ENCODE results near the gene NUFIP1.
"Not testable (repeated sequence)": the region's sequence is repeated elsewhere in the genome, so short reads cannot be mapped to it uniquely, and the experiment has no call there.

Gene NUFIP1

GRCh38 chr13:44969551-44970484 lies 19.5 kb downstream of the NUFIP1 start:
- DNase-seq (ENCODE audit: low spot score): peak; percentile 15

- DNase-seq (ENCODE audit: low spot score): no peak
These were observed 20.8 kb downstream of the NUFIP1 start for GRCh38 chr13:44968434-44968815.

GRCh38 chr13:44967704-44968433 lies 21.4 kb downstream of the NUFIP1 start:
- no peak for DNase-seq (ENCODE audit: low spot score)

DNA sequence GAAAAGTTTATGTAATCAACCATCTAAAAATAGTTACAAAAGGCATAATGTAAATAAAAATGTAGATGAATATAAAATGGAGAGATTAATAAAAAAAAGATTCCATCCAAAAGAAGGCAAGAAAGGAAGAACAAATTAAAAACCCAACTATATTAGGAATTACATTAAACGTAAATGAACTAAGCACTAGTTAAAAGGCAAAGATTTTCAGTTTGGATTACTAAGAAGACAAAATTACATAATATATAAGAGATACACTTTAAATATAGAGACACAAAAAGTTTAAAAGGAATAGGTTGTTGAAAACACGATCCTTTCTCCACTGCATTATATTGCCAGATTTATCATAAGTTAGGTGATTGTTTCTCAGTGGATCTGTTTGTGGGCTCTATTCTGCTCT lies 27.3 kb downstream of the NUFIP1 start:
- no peak for DNase-seq (ENCODE audit: low spot score)

DNA sequence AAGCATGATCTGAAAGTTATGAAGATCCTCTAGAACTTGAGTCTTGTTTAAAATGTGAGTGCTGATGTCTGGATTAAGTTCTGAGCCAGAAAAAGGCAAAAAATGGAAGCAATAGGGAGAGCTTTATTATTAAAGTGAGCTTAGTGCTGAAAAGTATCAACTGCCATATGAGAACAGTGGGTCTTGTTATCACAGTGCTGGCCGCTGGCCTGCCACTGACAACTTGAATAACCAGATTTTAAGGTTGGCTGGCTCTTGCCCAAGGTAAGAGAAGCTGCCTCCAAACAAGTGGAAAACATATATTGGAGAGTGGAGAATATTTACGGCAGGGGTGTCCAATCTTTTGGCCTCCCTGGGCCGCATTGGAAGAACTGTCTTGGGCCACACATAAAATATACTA lies 33.9 kb downstream of the NUFIP1 start:
- no peak for DNase-seq (ENCODE audit: low spot score)

GRCh38 chr13:44954224-44954623 lies 35.0 kb downstream of the NUFIP1 start:
- DNase-seq (ENCODE audit: low spot score): no peak

DNA sequence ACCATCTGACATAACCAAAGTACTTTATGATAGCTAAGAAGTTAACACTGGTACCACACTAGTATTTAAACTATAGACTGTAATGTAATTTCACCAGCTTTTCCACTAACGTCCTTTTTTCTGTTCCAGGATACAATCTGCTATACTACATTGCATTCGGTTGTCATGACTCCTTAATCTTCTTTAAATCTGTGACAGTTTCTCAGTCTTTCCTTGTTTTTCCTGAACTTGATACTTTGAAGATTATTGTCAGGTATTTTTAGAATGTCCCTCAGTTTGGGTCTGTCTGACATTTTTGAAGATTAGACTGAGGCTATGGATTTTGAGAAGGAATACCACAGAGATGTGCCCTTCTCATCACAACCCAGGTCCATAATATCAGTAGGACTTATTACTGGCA lies 36.6 kb downstream of the NUFIP1 start:
- DNase-seq (ENCODE audit: low spot score): no peak

DNA sequence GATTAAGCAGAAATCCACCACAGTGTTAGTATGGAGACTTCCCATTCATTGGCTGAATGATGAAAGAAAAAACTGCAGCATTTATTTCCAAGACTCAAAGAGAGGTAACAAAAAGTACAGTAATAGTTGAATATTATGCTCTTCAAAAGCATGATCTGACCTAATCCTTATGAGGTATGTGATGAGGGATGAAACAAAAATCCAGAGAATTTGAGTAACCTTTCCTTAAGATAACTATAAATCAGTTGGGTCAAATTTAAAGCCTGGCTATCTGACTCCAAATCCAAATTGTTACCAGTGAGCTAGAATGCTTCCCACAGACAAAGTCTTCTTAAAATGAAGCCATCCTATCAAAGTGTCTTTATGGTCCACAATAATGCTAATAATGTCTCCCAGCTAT lies 38.1 kb downstream of the NUFIP1 start:
- DNase-seq (ENCODE audit: low spot score): no peak

- not testable (repeated sequence) for DNase-seq (ENCODE audit: low spot score)
These were observed 45.9 kb downstream of the NUFIP1 start for GRCh38 chr13:44943411-44943810.

- no peak for DNase-seq (ENCODE audit: low spot score)
These were observed 50.4 kb downstream of the NUFIP1 start for GRCh38 chr13:44938854-44939253.

DNA sequence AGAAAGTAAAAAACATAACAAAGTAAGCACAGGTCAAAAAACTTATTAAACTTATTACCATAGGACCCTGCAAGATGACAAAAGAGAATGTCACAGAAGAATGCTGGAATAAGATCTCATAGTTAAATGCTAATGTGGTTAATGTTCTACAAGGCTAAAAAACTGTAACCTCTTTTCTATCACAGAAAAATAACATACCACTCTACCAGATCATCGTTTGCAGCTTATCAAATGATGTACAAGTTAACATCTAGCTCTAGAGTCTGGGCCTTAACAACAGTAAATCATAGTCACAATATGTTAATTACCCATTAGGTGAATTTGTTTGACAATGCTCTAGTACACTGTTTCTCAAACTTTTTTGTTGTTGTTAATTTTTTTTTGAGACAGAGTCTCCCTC lies 53.0 kb downstream of the NUFIP1 start:
- no peak for DNase-seq (ENCODE audit: low spot score)

DNA sequence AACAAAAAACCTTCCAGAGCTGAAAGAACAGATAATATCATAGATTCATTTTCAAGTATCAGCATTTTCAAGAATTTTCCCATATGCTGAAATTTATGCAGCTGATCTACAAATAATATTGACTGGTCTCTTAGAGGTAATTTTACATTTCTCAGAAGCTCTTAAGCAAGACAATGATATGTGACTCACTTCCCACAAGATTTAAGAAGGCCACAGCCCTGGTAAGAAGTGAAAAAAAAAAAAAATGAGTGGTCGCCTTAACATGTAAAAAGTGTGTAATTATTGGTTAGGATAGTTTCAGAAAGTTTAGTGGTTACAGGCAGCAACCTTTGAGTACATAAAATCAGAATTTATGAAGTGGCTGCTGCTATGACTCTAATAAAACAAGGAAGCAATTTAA lies 54.5 kb downstream of the NUFIP1 start:
- DNase-seq (ENCODE audit: low spot score): no peak

GRCh38 chr13:44932850-44933251 lies 56.4 kb downstream of the NUFIP1 start:
- DNase-seq (ENCODE audit: low spot score): no peak

GRCh38 chr13:44932171-44932849 lies 57.0 kb downstream of the NUFIP1 start:
- DNase-seq (ENCODE audit: low spot score): no peak

DNA sequence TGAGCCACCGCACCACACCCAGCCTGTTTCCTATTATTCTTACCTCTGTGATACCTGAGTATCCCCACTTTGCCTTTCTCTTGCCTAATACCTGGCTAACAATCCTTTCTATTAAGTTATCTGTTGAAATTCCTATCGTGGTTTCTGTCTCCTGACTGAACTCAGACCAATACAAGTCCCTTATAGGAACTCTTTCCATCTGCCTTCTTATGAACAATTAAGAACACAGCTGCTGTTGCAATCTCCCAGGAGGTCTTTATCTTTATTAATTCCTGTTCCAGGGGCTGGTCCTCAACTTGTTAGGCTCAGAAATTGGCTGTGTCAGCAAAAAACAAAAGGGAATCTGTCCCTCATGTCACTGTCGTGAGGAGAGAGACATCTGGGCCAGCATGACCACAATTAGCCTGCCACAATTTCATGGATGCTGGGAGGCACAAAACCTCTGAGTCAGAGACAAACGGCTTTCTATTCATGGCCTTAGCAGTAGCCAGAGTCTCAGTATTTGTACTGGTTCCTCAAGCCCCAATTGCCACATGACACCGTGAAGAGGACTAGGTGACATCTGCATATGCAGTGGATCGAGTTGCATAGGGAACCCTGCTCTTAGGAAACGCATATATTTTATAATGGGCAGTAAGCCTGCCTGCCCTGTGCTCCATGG lies 58.2 kb downstream of the NUFIP1 start:
- DNase-seq (ENCODE audit: low spot score): no peak

DNA sequence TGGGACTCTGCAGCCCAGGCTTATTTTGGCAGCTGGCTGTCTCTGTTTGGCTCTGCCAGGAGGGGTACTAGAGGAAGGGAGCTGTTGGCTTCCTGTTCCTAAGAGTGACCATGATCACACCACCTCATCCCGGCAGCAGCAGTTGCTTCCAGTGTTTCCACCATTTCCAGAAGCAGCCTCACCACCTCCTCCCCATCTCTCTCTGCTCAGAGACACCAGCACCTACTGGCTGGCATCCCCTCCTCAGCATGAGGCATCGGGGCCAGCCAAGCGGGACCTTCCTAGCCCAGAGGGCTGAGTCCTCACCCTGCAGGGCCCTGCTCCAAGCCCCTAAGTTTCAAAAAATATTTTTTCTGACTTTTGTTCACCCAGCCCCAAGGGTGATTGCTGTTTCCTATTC lies 59.0 kb downstream of the NUFIP1 start:
- DNase-seq (ENCODE audit: low spot score): no peak

DNA sequence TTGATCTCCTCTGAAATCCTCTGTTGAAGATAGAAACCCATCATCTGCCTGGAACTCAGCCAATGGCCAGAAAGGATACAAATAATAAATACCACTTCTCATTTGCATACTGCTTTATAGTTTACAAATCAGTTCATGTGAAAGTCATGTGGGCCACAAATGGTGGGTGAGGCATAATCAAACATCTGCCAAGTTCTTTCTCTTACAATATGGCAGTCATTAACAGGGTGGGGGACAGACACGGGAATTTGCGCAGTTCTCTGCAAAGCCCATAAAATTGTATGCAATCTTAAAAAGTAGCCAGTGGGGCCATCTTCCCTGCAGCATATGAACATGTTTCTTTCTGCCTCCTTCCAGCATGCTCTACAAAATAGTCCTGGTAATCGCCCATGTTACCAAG lies 59.6 kb downstream of the NUFIP1 start:
- no peak for DNase-seq (ENCODE audit: low spot score)

GRCh38 chr13:44927968-44928367 lies 61.3 kb downstream of the NUFIP1 start:
- DNase-seq (ENCODE audit: low spot score): no peak

DNA sequence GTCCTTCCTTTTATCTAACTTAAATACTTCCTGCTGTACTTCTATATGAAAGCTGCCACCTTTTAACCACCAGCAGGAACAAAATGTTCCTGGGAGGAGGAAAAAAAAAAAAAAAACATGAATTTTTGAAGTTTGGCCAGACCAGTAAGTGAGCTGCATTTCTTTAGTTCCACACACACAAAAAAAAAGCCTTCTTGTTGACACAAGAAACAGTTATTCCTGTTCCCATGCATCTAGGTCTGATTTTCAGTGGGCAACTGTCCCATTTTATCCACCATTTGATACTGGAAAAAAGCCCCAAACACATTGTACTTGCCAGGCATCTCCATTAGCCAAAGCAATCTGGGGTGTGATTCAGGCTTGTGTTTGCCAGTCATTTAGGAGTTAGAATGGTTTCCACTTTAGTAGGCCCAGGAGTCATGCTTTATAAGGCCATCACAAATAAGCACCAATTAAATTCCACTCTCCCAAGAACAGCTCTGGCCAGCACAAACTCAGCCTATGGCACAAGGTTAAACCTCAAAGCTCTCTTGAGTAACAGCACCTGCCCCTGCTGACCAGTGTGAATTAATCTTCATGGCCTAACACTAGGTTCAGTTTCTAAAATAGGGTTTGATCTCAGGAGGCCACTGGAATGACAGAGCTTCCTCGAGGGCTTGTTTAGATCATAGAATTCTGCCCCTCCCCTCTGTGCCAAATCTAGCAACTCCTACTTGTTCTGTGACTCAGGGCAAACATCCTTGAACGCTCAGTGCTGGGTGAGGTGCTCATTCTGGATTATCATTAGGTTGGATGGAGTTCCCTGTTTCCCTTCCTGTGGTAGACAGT lies 67.1 kb downstream of the NUFIP1 start:
- no peak for DNase-seq (ENCODE audit: low spot score)

DNA sequence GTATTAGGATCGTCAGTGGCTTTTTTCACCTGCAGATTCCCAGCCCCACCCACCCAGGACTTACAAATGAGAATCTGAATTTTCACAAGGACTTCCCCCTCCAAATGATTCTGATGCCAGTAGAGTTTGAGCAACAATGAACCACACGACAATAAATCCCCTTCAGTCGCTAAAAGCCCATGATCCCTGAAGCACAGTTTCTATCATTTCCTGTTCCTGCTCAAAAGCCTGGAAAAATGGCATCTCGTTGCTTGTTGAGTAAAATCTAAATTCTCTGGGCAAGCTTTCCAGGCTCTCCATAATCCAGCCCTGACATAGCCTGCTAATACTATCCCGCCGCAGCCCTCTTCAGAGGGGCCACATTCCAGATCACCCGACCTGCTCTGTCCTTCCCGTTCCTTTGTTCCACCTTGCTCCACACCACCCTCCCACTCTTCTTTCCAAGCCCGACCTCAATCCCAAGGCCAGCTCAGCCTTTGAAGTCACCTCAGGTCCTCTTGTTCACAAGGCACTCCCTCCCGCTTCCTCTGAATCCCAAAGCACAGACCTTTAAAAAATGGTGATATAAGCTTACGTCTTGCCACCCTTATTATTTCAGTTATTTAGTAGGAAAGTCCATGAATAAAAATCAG lies 67.9 kb downstream of the NUFIP1 start:
- no peak for DNase-seq (ENCODE audit: low spot score)

- DNase-seq (ENCODE audit: low spot score): no peak
These were observed 69.3 kb downstream of the NUFIP1 start for GRCh38 chr13:44920013-44920412.

All from germinal center (tissue), 1 donor.